K562 (cell line): ENCODE measurements around the gene STING1.

Experiments
- CREM ChIP-seq: IDR thresholded peaks from 2 replicates; pipeline ENCODE4 v1.6.1; 2014; ENCODE audit warnings: antibody characterized with exemption, low read depth
- EP300 ChIP-seq: IDR thresholded peaks from 2 replicates; pipeline ENCODE4 v1.6.1; 2012; ENCODE audit warnings: low read length, improper control_type of control experiment
- GABPA ChIP-seq: fragments of 200-800 bp; sonication (Bioruptor generic); conservative IDR thresholded peaks from 2 replicates; pipeline ENCODE4 v1.6.1; 2016; ENCODE audit warnings: low read depth, missing genetic modification characterization, missing compliant biosample characterization
- HDAC1 ChIP-seq, 2 experiments: fragments of 450-650 bp; IDR thresholded peaks; 2 replicates each; pipeline ENCODE4 v1.6.1; 2016 to 2017; ENCODE audit warnings: inconsistent platforms in 1 of 2, mild to moderate bottlenecking in 1 of 2, moderate library complexity in 1 of 2
- HSF4 ChIP-seq: fragments of 250-450 bp; sonication (Bioruptor Pico); IDR thresholded peaks from 2 replicates; pipeline ENCODE4 v2.1.2; 2022; ENCODE audit warnings: mild to moderate bottlenecking, moderate library complexity, borderline replicate concordance
- NBN ChIP-seq: fragments of 450-650 bp; IDR thresholded peaks from 2 replicates; pipeline ENCODE4 v1.6.1; 2016; ENCODE audit warnings: low read depth, mild to moderate bottlenecking
- PHF8 ChIP-seq: fragments of 200-600 bp; sonication (generic); IDR thresholded peaks from 2 replicates; pipeline ENCODE4 v1.6.1; 2012; ENCODE audit warnings: mixed run types, mild to moderate bottlenecking, inconsistent platforms, low read length, moderate library complexity, borderline replicate concordance
- POLR2A ChIP-seq: fragments of 450-650 bp; conservative IDR thresholded peaks from 2 replicates; pipeline ENCODE4 v1.6.1; 2016
- TOE1 ChIP-seq, 2 experiments: fragments of 450-650 bp in 1 of 2; sonication (generic) in 1 of 2; formaldehyde crosslinking in 1 of 2; IDR thresholded peaks; 2 replicates each; pipeline versions ENCODE4 v1.7.1 to v1.8.0; 2016 to 2022; ENCODE audit warnings: borderline replicate concordance in 2 of 2, mild to moderate bottlenecking in 2 of 2, antibody characterized with exemption in 1 of 2, inconsistent platforms in 1 of 2, low read depth in 1 of 2, missing genetic modification reagents in 1 of 2, moderate library complexity in 1 of 2
- ZNF274 ChIP-seq: IDR thresholded peaks from 2 replicates; pipeline ENCODE4 v1.6.1; 2011; ENCODE audit warnings: low read depth, mild to moderate bottlenecking, low read length, moderate library complexity, borderline replicate concordance
- ZNF695 ChIP-seq: fragments of 450-650 bp; formaldehyde crosslinking; IDR thresholded peaks from 2 replicates; pipeline ENCODE4 v1.4.0; 2020; ENCODE audit warnings: mild to moderate bottlenecking, moderate library complexity
- TF ChIP-seq, protein P1 (sequence below): fragments of 250-450 bp; sonication (Bioruptor Pico); IDR thresholded peaks from 2 replicates; pipeline ENCODE4 v1.8.0; 2022; ENCODE audit warnings: moderate library complexity, mild to moderate bottlenecking, inconsistent platforms
- TF ChIP-seq, protein P2 (sequence below), 3 experiments: IDR thresholded peaks in 2 of 3; conservative IDR thresholded peaks in 1 of 3; 2 replicates each; pipeline ENCODE4 v1.5.1; 2011 to 2012; ENCODE audit warnings: low read length in 3 of 3, mild to moderate bottlenecking in 3 of 3, control low read depth in 2 of 3, improper control_type of control experiment in 1 of 3, inconsistent platforms in 1 of 3, low read depth in 1 of 3, mixed read lengths in 1 of 3, moderate library complexity in 1 of 3; ENCODE audit not compliant: insufficient read depth in 2 of 3
- TF ChIP-seq, protein P3 (sequence below): sonication (generic); formaldehyde crosslinking; IDR thresholded peaks from 2 replicates; pipeline ENCODE4 v1.9.0; 2022; ENCODE audit warnings: mild to moderate bottlenecking, missing genetic modification reagents

DNA sequence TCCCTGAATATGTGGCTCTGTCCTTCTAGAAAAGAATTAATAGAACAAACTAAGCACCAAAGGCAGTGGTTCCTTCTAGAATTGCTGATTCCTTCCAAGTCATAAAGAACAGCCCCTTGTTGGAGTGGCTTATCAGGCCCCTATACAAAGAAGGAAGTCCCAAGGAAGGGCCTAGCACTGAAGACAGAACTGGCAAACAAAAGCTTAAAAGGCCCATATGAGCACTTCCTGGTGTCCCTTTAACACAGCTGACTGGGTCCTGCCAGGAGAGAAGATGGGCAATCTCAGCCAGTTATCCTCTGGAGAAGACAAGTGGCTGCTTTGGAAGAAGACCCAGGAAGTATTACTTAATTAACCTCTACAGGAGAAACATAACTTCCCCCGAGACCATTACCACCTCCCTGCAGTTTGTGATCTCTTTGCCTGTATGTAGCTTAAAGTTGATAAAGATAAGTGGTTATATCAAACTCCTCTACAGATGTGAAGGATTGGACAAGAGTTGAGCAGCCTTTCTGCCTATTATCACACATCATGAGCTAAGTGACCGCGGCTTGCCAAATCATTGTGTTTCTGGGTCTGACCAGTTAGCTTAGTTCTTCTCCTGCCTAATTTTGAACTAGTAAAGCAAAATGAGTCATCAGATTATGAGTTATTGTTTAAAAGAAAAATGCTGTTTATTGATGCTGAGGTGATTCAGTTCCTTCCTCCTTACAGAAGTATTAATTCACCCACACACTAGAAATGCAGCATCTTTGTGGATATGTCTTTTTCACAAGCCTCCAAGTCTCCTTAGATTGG, 13.3 kb upstream of the STING1 start:
- TF ChIP-seq POLR2A (no peak), HSF4 (CRISPR knock-in tag) (no peak), ZNF695 (CRISPR knock-in tag) (no peak), EP300 (no peak), PHF8 (no peak), NBN (no peak), HDAC1 (IDR thresholded peaks at IDR 0.05) (no peak), GABPA (no peak), TOE1 (IDR thresholded peaks at IDR 0.05; ENCODE audit: borderline replicate concordance) (no peak), TOE1 (CRISPR knock-in tag; IDR thresholded peaks at IDR 0.05; ENCODE audit: borderline replicate concordance, low read depth) (no peak), CREM (no peak), ZNF274 (no peak)
- TF ChIP-seq, protein P1, sequence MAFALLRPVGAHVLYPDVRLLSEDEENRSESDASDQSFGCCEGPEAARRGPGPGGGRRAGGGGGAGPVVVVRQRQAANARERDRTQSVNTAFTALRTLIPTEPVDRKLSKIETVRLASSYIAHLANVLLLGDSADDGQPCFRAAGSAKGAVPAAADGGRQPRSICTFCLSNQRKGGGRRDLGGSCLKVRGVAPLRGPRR: no peak
- TF ChIP-seq, protein P2, sequence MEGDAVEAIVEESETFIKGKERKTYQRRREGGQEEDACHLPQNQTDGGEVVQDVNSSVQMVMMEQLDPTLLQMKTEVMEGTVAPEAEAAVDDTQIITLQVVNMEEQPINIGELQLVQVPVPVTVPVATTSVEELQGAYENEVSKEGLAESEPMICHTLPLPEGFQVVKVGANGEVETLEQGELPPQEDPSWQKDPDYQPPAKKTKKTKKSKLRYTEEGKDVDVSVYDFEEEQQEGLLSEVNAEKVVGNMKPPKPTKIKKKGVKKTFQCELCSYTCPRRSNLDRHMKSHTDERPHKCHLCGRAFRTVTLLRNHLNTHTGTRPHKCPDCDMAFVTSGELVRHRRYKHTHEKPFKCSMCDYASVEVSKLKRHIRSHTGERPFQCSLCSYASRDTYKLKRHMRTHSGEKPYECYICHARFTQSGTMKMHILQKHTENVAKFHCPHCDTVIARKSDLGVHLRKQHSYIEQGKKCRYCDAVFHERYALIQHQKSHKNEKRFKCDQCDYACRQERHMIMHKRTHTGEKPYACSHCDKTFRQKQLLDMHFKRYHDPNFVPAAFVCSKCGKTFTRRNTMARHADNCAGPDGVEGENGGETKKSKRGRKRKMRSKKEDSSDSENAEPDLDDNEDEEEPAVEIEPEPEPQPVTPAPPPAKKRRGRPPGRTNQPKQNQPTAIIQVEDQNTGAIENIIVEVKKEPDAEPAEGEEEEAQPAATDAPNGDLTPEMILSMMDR (IDR thresholded peaks at IDR 0.05 in 2 of 3, conservative IDR thresholded peaks at IDR 0.05 in 1 of 3; ENCODE audit: insufficient read depth in 2 of 3, low read depth in 1 of 3, low read length in 3 of 3): no peak
- TF ChIP-seq, protein P3, sequence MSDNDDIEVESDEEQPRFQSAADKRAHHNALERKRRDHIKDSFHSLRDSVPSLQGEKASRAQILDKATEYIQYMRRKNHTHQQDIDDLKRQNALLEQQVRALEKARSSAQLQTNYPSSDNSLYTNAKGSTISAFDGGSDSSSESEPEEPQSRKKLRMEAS (CRISPR knock-in tag): no peak
